NCI-H345 (cell line): ENCODE data around the gene GSTM3.
"Not testable (repeated sequence)": the region's sequence is repeated elsewhere in the genome, so short reads cannot be mapped to it uniquely, and the experiment has no call there.

Source experiments
- DNase-seq: peaks from one replicate; lab custom pipeline; 2025; lab: John Stamatoyannopoulos, UW

Gene GSTM3

DNA sequence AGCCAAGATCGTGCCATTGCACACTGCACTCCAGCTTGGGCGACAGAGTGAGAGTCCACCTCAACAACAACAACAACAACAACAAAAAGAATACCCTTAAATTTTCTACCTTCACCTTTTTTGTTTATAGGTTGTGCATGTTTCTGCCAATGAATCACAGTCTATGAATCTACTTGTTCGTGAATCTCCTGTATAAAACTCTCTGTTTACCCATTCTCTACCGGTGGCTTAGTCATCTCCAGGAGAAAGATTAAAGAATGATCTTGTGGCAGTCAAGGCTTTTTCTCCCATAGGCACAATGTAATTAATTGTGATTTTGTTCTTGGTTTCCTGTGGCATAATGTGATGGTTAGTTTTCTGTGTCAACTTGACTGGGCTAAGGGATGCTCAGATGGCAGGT, 43.0 kb downstream of the GSTM3 start:
- not testable (repeated sequence) for DNase-seq

DNA sequence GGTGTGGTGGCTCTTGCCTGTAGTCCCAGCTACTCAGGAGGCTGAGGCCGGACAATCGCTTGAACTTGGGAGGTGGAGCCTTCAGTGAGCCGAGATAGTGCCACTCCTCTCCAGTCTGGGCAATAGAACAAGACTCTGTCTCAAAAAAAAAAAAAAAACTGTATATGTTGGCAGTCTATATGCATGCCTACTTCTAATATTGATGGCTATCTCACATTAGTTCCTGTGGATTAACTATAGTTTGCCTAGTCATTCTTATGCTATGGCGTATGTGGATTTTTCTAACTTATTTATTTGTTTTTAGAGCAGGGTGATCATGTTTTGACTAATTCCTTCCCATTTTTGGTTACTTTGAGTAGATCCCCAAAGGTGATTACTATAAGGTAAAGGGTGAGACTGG, 43.8 kb downstream of the GSTM3 start:
- no peak for DNase-seq

- not testable (repeated sequence) for DNase-seq
Observed at GRCh38 chr1:109695138-109695537, 45.7 kb downstream of the GSTM3 start.

GRCh38 chr1:109694400-109694799, 46.4 kb downstream of the GSTM3 start:
- not testable (repeated sequence) for DNase-seq

DNA sequence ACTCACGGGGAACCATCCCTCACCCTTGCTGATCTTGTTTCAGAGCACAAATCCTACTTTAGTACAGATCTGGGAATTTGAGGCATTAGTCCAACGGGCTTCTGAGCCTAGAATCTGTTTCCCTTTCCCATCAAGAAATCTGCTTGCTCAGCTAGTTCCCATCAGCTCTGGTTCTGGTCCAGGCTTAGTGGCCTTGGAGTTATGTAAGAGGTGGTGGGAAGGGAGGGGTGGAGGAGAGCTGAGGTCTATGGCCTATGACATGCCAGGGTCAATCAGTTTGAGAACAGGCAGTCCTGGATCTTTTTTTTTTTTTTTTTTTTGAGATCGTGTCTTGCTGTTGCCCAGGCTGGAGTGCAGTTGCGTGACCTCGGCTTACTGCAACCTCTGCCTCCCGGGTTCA, 49.1 kb downstream of the GSTM3 start:
- no peak for DNase-seq

DNA sequence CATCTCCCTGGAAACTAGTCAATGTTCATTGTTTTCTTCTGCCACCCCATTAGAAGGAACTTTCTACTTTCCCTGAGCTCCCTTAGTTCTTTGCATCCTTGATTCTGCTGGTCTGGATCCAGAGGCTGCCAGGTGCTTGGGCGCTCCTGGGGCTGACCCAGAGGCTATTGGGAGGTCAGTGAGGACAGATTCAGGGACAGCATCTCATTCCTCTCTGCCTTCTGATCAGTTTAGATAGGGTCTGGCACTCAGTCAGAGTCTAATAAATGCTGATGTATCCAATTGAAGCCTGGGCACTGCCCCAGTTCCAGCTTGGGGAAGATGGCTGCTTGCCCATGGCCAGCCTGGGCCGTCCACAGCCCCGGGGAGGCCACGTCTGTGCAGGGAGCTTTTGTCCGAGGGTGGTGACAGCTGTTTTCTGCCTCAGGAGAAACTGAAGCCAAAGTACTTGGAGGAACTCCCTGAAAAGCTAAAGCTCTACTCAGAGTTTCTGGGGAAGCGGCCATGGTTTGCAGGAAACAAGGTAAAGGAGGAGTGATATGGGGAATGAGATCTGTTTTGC, 50.9 kb downstream of the GSTM3 start:
- no peak for DNase-seq

- DNase-seq = no peak
Observed at GRCh38 chr1:109687641-109688499, 53.0 kb downstream of the GSTM3 start, which contains the start of gene GSTM1. Gene GSTM1, plus strand, starts transcription at chr1:109687817. Its CDS starts 57 bp downstream, at chr1:109687874.

DNA sequence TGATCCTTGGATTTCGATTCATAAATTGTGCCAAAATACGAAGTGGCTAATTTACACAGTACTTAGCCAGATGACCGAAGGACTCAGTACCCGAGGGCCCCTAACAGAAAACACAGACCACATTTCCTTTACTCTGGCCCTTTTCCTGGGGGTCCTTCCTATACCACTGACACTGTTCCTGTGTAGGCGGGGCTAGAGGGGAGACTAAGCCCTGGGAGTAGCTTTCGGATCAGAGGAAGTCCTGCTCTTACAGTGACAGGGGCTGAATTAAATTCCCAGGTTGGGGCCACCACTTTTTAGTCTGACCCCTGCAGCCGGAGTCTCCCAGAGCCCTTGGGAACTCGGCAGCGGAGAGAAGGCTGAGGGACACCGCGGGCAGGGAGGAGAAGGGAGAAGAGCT, 53.7 kb downstream of the GSTM3 start:
- DNase-seq = not testable (repeated sequence)

GRCh38 chr1:109685890-109686289, 54.9 kb downstream of the GSTM3 start:
- DNase-seq = not testable (repeated sequence)

DNA sequence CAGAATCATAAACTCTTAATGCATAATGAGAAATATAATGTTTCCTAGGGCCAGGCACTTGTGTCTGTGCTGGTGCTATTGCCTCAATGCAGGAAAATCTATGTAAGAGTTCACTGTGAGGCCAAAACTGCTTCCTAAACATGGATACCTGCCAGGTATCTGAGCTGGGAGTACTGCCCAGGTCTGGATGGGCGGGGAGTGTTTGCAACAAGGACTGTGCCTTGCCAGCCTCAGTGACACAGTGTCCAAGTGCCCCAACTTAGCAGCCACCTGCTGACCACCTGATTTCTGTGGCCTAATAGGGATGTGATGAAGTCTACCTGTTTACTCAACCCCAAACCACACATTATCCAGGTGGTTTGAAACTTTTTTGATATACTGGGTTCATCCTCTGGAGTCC, 55.4 kb downstream of the GSTM3 start:
- not testable (repeated sequence) for DNase-seq

DNA sequence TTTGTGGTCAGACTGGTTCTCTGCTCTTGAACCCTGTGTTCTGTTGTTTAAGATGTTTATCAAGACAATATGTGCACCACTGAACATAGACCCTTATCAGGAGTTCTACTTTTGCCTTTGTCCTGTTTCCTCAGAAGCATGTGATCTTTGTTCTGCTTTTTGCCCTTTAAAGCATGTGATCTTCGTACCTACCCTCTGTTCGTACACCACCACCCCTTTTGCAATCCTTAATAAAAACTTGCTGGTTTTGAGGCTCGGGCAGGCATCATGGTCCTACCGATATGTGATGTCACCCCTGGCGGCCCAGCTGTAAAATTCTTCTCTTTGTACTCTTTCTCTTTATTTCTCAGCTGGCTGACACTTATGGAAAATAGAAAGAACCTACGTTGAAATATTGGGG, 56.1 kb downstream of the GSTM3 start:
- not testable (repeated sequence) for DNase-seq
